Measurements from ENCODE around the gene CREB3. TPM values are rescaled to one million over a fixed set of nuclear protein-coding genes. Genes with fewer than 3 reads are reported as not detected.

The CREB3 gene
- total and polyA plus RNA-seq, 2 experiments from 2014 or later = 20.3 to 32.4 TPM

DNA sequence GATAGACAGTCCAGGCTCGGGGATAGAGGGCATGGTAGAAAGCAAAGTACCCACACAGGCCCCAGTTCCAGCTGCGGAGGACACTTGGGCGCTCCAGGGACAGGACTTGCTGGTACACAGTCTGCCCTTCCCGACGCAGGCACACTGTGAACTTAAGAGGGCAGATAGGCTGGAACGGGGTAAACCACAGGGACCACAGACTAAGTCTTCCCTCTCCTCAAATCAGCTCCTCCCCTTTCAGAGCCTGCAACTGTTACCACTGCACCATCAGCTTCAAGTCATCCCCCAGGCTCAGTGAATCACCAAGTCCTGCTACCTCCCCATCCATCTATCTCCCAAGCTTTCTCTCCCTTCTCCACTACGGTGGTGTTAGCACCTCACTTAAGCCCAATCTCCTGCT is 9.3 kb downstream of the CREB3 start (continued):
- TF ChIP-seq, protein P1, sequence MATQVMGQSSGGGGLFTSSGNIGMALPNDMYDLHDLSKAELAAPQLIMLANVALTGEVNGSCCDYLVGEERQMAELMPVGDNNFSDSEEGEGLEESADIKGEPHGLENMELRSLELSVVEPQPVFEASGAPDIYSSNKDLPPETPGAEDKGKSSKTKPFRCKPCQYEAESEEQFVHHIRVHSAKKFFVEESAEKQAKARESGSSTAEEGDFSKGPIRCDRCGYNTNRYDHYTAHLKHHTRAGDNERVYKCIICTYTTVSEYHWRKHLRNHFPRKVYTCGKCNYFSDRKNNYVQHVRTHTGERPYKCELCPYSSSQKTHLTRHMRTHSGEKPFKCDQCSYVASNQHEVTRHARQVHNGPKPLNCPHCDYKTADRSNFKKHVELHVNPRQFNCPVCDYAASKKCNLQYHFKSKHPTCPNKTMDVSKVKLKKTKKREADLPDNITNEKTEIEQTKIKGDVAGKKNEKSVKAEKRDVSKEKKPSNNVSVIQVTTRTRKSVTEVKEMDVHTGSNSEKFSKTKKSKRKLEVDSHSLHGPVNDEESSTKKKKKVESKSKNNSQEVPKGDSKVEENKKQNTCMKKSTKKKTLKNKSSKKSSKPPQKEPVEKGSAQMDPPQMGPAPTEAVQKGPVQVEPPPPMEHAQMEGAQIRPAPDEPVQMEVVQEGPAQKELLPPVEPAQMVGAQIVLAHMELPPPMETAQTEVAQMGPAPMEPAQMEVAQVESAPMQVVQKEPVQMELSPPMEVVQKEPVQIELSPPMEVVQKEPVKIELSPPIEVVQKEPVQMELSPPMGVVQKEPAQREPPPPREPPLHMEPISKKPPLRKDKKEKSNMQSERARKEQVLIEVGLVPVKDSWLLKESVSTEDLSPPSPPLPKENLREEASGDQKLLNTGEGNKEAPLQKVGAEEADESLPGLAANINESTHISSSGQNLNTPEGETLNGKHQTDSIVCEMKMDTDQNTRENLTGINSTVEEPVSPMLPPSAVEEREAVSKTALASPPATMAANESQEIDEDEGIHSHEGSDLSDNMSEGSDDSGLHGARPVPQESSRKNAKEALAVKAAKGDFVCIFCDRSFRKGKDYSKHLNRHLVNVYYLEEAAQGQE (IDR thresholded peaks at IDR 0.05; ENCODE audit: unreplicated experiment) = no peak
- TF ChIP-seq NANOG (IDR thresholded peaks at IDR 0.05; ENCODE audit: borderline replicate concordance) = no peak

DNA sequence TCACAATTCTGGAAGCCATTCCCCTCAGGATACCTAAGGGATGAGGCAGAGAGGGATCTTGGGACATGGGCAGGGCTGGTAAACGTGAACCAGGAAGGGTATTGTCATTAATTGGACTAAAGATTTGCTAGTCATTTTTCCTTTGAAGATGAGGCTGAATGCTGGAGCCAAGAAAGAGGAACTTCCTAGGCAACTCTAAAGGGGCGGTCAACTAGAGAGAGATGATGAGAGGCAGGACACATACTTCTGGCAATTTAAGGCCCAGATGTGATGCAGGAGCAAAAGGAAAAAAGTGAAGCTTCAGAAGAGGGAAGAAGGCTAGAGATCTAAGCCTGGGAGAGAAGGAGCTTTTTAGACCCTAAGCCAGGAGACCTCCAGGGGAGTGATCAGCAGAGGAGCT is 11.0 kb downstream of the CREB3 start:
- DNase-seq (ENCODE audit: low spot score) = no peak
- peaks cover 5% of the 10 kb centered on the region for H3F3A ChIP-seq (replicated peaks; ENCODE audit: low read depth)
- H3K79me2 ChIP-seq (replicated peaks; ENCODE audit: insufficient read depth) = peaks cover 38% of the 10 kb centered on the region
- peaks cover 26% of the 10 kb centered on the region for H3K36me3 ChIP-seq (ENCODE audit: insufficient read depth)
- no peak overlapping the region for H3K4me3 Mint-ChIP-seq
- H3K27ac ChIP-seq (ENCODE audit: low read depth) = no peak overlapping the region
- no peaks in the 10 kb centered on the region for H3K9me2 ChIP-seq (ENCODE audit: insufficient read depth)
- ATAC-seq = no peak
- no peaks in the 10 kb centered on the region for H3K27me3 ChIP-seq (ENCODE audit: insufficient read depth)
- no peak overlapping the region for H3K27ac Mint-ChIP-seq
- no peak overlapping the region for H2AFZ ChIP-seq
- no peak overlapping the region for H3K4me3 ChIP-seq
- no peak overlapping the region for H3K4me2 ChIP-seq
- no peaks in the 10 kb centered on the region for H3K9me3 Mint-ChIP-seq
- TF ChIP-seq STAT1 (IDR thresholded peaks at IDR 0.05; ENCODE audit: unreplicated experiment) = no peak
- TF ChIP-seq ZNF114 (CRISPR knock-in tag; IDR thresholded peaks at IDR 0.05) = no peak
- no peak for TF ChIP-seq JUNB (IDR thresholded peaks at IDR 0.05; ENCODE audit: unreplicated experiment)
- TF ChIP-seq CREB1 (CRISPR knock-in tag; IDR thresholded peaks at IDR 0.05; ENCODE audit: low read depth) = no peak
- TF ChIP-seq, protein P2, sequence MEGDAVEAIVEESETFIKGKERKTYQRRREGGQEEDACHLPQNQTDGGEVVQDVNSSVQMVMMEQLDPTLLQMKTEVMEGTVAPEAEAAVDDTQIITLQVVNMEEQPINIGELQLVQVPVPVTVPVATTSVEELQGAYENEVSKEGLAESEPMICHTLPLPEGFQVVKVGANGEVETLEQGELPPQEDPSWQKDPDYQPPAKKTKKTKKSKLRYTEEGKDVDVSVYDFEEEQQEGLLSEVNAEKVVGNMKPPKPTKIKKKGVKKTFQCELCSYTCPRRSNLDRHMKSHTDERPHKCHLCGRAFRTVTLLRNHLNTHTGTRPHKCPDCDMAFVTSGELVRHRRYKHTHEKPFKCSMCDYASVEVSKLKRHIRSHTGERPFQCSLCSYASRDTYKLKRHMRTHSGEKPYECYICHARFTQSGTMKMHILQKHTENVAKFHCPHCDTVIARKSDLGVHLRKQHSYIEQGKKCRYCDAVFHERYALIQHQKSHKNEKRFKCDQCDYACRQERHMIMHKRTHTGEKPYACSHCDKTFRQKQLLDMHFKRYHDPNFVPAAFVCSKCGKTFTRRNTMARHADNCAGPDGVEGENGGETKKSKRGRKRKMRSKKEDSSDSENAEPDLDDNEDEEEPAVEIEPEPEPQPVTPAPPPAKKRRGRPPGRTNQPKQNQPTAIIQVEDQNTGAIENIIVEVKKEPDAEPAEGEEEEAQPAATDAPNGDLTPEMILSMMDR (conservative IDR thresholded peaks at IDR 0.05; ENCODE audit: low read depth in 2 of 2) = no peak
- no peak for TF ChIP-seq NANOG (IDR thresholded peaks at IDR 0.05; ENCODE audit: borderline replicate concordance)
- H3K4me1 Mint-ChIP-seq = peaks cover 20% of the 10 kb centered on the region
- H3K4me1 ChIP-seq (ENCODE audit: insufficient read depth) = peaks cover 23% of the 10 kb centered on the region
- H4K20me1 ChIP-seq (replicated peaks; ENCODE audit: insufficient read depth) = peaks cover 42% of the 10 kb centered on the region
- H3K36me3 Mint-ChIP-seq (ENCODE audit: low read depth) = peaks cover 70% of the 10 kb centered on the region
- H3K27me3 Mint-ChIP-seq (ENCODE audit: insufficient read depth, low read depth, poor library complexity) = peaks cover 3% of the 10 kb centered on the region

DNA sequence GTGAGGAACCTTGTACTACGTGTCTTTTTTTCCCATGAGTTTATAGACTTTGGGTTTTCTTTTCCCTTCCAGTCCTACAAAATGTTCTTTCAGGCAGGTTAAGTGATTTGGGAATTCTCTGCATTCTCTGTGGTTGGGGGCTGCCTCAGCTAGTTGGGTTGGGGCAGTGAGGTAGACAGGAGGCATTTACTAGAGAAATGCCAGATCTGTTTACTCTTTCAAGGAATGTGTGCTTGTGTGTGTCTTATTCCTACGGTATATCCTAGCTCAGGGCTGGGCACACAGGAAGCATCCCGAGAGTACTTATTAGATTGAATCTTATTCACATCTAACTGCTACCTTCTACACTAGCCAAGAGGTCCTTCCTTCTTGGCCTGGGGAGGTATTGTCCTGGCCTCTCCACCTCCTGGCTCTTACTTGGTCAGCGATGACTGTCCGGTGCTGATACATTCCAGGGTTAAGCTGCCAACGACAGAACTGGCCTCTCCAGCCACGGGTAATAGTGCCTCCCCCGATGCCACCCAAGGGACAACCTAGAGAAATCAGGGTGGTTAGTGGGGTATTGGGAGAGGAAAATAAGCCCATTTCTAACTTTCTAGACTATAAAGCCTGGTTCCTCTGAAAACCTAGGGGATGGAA is 11.5 kb downstream of the CREB3 start:
- H3K4me2 ChIP-seq = no peak overlapping the region
- H3K4me1 ChIP-seq (ENCODE audit: insufficient read depth) = peaks cover 23% of the 10 kb centered on the region
- DNase-seq (ENCODE audit: low spot score) (no peak), ATAC-seq (no peak)
- no peak overlapping the region for H2AFZ ChIP-seq
- Mint-ChIP-seq H3K4me1 (peaks cover 20% of the 10 kb centered on the region), H3K27ac (no peak overlapping the region), H3K36me3 (ENCODE audit: low read depth) (peaks cover 65% of the 10 kb centered on the region), H3K27me3 (ENCODE audit: insufficient read depth, low read depth, poor library complexity) (peaks cover 3% of the 10 kb centered on the region), H3K9me3 (no peaks in the 10 kb centered on the region), H3K4me3 (no peak overlapping the region)
- H3K79me2 ChIP-seq (replicated peaks; ENCODE audit: insufficient read depth) = peaks cover 41% of the 10 kb centered on the region
- no peak overlapping the region for H3K4me3 ChIP-seq
- peaks cover 42% of the 10 kb centered on the region for H4K20me1 ChIP-seq (replicated peaks; ENCODE audit: insufficient read depth)
- no peaks in the 10 kb centered on the region for H3K9me2 ChIP-seq (ENCODE audit: insufficient read depth)
- no peak overlapping the region for H3K27ac ChIP-seq (ENCODE audit: low read depth)
- peaks cover 5% of the 10 kb centered on the region for H3F3A ChIP-seq (replicated peaks; ENCODE audit: low read depth)
- H3K27me3 ChIP-seq (ENCODE audit: insufficient read depth) = no peaks in the 10 kb centered on the region
- peaks cover 20% of the 10 kb centered on the region for H3K36me3 ChIP-seq (ENCODE audit: insufficient read depth)
- TF ChIP-seq JUNB (IDR thresholded peaks at IDR 0.05; ENCODE audit: unreplicated experiment) (no peak), ZNF114 (CRISPR knock-in tag; IDR thresholded peaks at IDR 0.05) (no peak), EZH2 (IDR thresholded peaks at IDR 0.05; ENCODE audit: low read depth, unreplicated experiment) (no peak), STAT1 (IDR thresholded peaks at IDR 0.05; ENCODE audit: unreplicated experiment) (no peak), POLR2AphosphoS5 (IDR thresholded peaks at IDR 0.05; ENCODE audit: low read depth) (no peak), CREB1 (CRISPR knock-in tag; IDR thresholded peaks at IDR 0.05; ENCODE audit: low read depth) (no peak), EZH2phosphoT487 (IDR thresholded peaks at IDR 0.05; ENCODE audit: unreplicated experiment) (no peak)
- TF ChIP-seq, protein P2 (conservative IDR thresholded peaks at IDR 0.05; ENCODE audit: low read depth in 2 of 2) = no peak
- TF ChIP-seq, protein P1 (IDR thresholded peaks at IDR 0.05; ENCODE audit: unreplicated experiment) = no peak
